HG03066 (cell line): ENCODE data around the gene FBN2.

ENCODE experiments used
- ATAC-seq: cut with Tn5 transposase; IDR thresholded peaks from one replicate; pipeline ENCODE4 v1.9.1; 2021; ENCODE audit warnings: low read depth; ENCODE audit not compliant: unreplicated experiment

FBN2 gene

DNA sequence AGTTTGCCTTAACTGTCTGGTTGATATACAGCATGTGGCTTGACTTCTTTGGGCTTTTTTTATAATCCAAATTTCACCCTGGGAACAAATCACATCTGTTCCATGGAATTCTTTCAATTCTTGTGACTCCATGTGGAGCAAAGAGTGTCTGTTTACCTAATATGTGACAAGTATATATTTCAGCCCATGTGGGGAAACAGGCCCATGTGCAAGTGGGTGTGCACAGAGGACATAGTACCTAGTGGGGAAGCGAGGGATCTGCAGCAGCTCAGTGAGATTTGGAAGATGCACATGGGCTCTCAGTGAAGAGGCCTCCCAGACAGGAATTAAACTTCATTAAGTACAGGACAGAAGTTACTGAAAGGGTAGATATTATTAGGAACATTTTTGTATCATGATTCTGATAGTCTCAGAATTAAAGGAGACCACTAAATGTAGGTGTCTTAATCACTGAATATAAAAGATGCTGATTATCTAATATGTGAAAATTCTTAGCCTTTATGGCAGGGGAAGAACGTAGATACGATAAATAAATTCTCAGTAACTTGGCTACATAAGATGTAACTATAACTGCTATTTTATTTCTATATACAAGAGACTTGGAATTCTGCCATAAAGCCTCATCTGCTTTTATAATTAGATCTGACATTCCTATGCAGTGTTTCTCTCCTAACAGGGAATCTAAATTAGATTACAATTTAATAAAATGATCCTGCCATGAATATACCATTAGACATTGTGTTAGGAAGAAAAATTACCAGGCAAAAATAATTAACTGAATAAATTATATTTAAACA lies 273.3 kb downstream of the FBN2 start:
- no peak for ATAC-seq

DNA sequence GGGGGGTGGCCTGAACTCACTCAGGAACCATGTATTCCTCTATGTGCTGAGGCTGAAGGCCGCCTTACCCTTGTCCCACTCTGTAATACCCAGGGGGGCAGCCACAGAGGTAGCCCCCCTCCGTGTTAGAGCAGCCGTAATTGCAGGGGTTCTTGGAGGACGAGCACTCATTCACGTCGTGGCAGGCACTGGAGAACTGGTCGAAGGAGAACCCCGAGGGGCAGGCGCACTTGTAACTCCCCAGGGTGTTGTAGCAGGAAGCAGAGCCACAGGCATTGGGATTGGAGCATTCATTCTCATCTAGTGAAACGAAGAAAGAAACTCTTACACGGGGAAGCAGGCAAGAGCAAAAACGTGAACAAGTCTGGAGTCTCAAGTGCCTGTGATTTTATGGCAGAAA lies 274.7 kb downstream of the FBN2 start:
- no peak for ATAC-seq

DNA sequence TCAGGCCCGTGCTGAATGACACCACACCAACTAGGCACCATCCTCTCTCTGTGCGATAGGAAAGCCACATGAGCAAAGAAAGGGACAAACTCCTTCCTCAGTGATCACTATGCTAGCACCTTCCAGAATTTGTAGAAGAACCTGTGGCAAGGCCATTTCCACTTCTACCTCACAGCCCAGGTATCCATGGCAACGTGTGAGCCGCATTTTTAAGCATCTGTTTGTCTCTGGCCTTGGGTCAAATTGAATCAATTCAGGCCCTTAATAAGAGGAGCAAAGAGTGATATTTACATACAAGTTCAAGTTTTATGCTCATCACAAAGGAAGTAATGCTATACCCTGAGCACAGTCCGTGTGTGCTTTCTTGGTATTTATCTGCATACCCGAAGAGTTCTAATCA lies 275.1 kb downstream of the FBN2 start:
- no peak for ATAC-seq

DNA sequence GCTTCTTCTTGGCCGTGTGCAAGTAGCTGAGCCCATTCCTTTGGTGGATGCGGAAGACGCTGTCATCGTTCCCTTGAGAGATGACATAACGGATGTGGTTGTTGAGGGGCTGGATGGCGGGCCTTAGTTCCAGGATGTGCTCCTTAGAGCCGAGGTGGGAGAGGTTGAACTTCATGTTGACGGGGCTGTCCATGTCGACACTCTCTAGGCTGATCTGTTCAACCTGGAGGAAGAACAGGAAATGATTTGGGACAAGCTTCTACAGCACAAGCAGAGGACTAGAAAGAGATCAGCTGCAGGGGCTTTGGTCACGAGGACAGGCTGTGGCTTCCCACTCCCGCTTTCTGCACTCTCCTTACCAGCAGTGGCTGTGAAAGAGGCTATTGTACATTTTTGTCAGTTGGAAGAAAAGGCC lies 278.4 kb downstream of the FBN2 start:
- no peak for ATAC-seq

DNA sequence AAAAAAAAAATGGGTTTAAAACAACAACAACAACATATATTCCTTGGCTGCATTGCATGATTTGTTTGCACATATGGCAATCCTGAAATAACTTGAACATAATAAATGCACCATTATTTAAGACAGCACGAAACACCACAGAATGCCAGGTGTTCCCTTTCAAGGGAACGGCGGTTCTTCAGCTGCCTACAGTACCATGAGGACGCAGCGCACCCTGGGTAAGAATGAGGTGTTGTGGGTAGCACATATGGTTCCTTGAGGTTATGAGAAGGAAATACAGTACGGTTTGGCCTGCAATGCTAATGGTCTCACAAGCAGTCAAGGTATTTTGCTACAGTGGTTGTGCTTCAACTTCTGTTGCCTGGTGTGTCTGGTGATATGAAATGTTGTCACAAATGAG lies 279.7 kb downstream of the FBN2 start:
- ATAC-seq, result no peak

DNA sequence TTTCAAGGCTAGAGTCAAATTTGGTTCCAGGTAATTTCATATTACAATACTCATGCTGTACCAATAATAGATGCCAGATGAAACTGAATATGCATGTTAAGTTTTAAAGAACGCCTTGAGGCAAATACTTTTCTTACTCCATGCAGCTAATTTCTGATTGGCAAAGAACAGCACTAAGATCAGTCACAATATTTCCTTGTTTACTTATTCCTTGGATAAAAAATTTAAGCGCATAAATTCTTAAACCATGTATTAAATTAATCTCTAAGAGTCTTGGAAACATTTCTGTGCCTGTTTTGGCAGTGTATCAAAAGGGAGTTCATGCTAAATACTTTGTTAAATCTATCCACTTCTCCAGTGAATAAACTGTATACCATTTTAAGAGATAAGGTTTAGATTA lies 281.0 kb downstream of the FBN2 start:
- ATAC-seq, result no peak

DNA sequence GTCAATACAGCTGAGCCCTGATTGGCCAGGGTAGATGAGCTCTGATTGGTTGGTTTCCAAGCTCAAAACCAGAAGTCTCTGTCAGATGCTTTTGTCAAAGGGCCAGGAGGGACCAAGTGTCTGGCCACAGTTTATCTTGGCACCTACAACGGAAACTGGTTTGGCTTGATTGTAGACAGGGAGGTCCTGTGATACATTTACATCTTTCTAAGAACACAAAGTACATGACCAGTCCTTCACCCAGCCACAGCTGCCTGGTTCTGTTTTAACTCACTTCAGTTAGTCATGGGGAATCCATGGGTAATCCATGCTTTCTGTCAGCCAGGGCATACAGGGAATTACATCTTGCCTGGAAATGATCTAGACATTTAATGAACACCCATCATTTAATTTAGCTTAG lies 283.3 kb downstream of the FBN2 start:
- no peak for ATAC-seq

DNA sequence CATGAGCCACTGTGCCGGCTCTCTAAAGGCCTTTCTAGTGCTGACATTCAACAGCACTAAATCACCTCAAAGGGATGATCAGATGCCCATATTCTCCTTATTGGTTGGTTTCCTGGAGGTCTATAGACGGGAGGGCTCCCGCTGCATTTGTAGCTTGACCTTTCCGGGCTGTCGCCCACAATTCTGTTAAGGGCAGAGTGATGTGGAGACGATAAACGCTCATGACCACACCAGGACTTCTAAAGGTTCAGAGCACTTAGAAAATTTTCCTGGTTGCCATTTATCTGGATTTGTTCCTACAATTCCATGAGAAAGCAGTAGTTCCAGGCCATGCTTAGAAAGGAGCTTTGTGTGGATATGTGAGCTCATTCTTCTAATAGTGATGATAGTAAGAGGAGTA lies 284.2 kb downstream of the FBN2 start:
- no peak for ATAC-seq

DNA sequence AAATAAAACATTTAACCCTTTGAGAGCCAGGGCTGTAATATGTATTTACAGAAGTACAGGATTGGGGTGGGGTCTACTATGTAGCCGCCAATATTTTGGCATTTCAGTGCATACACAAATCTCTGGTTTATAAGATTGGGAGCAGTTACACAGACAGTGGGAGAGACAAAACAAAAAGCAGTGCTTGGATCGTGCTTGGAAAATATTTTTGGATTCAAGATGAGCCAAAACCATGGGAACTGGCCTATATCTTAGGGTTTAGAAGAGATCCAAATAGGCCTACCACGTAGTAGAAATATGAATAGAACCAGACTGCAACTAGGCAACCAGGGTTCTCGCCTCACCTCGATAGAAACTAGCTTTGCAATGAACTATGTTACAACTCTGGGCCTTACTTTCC lies 284.9 kb downstream of the FBN2 start:
- ATAC-seq, result no peak

DNA sequence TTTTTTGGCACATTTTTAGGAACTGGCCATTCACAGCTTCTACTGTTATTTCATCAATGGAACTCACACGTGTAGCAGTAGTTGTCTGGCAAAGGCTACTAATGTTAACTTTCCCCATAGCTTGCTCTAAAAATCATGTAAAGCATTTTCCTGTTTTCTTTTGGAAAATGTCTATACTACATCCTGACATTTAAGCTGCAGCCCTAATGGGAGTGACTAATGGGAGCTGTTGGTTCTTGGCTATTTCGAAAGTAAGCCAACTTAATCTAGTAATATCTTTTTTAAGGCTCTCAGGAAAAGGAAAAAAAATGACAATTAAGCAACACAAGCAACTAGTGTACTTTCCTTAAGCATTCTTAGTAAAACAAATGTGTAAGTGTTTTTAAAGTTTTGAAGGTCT lies 285.3 kb downstream of the FBN2 start:
- no peak for ATAC-seq

DNA sequence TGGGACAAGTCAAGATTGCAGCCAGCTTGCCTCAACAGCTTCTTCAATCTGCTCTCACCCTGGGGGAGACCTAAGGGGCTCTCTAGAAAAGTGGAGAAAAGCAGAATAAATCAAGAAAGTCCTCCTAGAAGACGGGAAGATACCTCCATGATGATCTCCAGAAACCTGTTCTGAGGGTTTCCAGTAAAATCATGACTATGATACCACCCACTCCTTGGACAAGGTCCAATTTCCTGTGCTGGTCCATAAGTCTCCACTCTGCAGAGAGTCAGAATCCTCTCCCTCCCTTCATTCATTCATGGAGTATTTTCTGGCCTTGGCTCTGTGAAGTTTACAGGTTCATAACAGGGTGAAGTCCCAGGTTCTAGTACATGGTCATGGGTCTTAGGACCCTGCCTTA lies 285.8 kb downstream of the FBN2 start:
- no peak for ATAC-seq

DNA sequence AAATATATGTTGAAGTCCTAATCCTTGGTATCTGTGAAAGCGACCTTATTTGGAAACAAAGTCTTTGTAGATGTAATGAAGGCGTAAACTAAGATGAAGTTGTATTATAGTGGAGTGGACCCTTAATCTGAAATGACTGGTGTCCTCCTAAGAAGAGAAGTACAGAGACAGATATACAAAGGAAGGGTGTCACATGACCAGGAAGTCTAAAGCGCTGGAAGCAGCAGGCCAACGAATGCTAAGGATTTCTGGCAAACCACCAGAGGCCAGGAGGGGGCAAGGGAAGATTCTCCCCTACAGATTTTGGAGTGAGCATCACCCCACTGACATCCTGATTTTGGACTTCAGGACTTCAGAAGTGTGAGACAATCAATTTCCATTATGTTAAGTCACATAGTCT lies 292.1 kb downstream of the FBN2 start:
- no peak for ATAC-seq

DNA sequence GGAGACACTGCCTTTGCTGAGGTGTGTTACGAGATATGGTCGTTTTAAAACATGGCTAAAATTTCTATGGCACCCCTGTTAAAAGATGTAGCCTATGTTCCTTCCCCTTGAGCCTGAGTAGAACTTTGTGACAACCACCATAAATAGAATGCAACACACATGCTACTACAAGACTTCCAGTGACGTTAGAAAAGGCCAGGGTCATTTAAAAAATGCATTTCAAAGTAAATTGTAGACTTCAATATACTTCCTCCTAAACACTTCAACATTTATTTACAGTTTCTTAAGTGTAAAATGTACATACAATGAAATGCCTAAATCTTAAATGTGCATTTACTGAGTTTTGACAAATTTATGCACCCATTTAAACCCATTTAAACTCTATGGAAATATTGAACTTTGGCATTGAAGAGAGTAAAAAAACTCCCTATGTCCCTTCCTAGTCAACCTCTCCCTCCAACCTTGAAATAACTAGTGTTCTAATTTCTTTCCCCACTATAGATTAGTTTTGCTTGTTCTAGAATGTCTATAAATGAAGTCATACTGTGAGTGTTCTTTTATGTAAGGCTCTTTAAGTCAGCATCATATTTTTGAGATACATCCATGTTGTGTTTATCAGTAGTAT lies 294.0 kb downstream of the FBN2 start:
- ATAC-seq, result no peak

DNA sequence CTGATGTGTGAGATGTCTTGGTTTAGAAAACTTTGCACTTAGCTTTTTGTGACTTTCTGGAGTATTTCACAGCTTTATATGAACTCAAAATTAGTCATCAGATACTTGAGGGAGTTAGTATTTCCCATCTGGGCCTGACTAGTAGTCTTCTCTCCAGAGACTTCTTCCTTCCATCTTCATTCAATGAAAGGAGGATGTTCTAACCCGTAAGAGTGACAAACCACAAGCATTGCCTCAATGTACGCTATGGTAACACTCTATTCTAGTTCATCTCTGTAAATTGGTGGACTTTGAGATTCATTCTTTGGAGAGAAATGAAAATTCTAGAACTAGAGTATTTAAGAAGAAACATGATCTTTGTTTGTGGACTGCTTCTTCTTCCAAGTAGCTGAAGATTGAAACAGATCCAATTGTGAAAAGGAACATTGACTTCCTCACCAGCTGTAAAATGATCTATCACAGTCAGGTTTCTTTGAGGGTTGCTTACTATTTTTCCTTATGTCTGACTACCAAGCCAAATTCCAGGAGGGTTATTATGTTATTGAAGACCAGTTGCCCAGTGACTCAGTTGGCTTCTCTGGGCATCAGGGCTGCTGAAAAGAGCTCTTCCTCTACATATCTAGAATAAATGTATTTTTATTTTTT lies 296.9 kb downstream of the FBN2 start:
- no peak for ATAC-seq

DNA sequence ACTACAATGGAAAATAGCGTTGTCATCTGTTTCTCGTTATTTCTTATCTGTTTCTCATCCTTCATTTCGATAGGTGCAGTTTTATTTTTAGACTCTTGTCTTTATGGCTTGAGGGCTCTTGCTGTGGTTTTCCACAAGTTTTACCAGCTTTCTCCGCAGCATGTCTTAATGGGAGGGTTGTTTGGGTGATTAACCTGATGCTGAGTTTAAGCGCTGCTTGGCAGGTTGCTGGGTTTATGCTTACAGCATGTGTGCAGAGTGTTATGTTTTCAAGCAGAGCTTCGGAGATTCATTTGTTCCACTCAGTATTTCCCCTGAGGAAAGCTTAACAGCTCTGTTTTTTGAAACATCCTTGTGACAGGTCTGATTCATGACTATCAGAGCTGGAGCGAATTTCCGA lies 300.5 kb downstream of the FBN2 start:
- ATAC-seq, result no peak

DNA sequence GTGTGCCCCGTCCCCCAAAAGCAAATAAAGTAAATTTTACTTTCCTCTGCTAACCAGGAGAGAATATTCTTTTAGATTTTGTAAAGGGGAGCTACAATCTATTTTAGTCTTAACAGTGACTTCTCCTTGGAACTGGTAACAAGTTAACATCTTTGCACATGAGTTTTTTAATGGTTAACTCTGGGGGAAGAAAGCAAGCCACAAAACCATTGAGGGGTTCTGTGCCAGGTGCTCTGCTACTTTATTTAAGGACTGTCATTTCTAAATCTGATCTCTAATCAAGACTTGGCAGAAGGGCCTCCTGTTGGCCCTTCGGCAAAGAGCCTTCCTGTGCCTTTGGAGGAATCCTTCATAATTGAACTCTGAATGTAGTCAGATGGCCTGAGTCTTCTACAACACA lies 301.0 kb downstream of the FBN2 start:
- ATAC-seq, result no peak

DNA sequence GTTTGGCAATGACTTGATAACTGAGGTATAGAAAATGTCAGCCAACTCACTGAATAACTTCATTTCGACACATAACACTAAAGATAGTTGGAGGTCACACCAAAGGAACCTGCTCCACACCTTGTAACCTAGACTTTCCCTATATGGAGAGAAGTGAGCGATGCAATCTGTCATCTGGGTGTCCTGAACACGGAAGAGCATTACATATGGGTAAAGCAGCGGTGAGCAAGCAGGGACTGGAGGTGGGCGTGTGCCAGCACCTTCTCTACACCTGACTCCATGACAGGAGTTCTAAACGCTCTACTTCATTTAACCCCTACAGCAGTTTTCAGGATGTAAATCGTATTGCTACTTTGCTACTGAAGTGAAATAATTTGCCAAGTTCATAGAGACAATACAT lies 301.7 kb downstream of the FBN2 start:
- ATAC-seq, result no peak

DNA sequence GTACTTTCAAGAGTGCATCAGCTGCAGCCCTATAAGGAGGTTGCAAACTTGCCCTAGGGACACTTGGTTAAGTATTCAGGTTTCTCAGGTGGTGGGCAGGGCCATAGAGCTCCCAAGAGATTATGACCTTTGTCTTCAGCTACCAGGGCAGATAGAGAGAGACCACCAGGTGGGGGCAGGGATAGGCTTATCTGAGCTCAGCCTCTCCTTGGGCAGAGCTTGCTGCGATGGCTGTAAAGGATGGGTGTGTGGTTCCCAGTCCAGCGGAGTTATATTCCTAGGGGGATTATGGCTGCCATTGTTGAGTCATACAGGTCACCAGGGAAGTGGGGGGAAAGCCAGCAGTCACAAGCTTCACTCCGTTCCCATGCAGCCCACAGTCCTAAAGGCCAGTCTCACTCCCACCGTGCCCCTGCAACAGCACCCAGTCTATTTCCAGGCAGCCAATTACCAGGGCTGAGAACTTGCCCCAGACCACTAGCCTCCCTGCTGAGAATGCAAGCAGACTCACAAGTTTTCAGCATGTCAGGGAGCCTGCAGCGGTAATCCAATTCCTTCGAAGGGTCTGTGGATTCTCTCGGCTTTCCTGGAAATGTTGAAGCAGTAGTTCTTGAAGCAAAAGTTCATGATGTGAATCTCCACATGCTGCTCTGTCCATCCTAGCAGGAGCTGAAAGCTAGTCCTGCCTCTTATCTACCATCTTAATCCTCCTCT lies 303.0 kb downstream of the FBN2 start:
- no peak for ATAC-seq

DNA sequence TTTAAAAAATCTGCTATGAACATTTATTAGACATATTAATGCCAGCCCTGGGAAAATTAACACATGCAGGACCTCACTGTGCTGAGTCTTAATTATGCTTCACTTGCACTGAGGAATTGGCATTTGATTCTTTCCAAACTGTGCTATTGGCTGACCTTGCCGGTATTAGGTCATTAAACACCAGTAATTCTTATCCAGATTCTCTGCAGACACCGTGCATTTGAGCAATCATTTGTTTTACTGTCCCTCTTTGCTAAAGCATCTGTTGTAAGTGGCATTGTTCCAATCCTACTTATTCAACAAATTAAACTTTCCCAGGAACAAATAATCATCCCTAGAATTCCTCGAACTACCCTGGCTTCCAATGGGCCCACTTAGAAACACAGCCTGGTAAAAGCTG lies 309.5 kb downstream of the FBN2 start:
- ATAC-seq, result no peak

DNA sequence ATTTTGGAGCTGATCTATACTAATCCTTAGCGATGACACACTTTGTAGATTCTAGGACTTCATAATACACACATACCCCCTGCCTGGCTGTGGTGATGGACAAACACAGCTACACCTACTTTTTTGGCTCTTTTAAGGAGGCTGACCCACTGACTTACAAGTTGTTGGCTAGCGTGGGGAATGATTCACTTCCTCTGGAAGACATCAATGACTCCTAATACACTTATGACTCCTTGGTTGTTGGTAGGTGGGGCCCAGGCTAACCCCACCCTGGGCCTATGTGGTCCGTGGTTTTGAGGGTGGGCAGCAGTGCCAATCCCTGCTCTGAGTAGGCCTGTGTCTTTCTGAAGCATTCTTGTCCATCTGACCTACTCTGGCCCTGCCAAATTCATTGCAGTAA lies 310.0 kb downstream of the FBN2 start:
- ATAC-seq, result no peak

DNA sequence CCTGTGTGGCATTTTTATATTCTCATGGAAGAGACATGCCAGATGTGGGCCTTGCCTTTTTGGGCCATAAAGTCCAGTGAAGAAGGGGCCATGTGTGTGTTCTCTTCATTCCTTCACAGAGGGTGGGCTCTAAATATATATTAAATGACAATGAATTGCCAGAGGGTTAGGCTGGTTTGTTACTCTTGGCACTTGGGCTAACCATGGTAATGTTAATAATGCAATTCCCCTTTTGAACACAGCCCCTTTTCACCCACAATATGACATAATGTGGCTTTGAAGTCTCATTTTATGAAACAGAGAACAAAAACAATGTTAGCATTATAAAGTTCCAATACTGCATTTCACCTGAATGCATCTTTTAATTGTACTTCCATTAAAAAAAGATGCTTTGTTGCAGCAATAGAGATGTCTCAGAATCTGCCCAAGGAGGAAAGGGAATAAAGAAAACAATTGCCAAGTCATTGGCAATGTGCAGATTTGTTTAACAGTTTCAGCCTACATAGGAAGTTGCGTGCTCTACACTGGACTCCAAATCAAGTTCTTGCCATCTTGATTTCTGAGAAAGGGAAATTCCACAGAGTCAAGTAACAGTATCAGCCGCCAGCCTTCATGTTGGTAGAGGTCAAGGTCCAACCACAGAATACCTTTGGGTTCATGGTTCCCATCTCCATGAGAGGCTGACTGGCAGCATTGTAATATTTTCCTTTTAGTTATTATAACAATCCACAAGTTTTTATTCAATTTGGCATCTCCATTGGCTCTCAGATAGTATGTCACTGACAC lies 312.6 kb downstream of the FBN2 start:
- no peak for ATAC-seq
